Retinal pigment epithelial cell (primary cell): Measurements from ENCODE around the gene TYMP.
A peak's percentile ranks its signal among the peaks of the same experiment; 100 is the strongest.
"Not testable (repeated sequence)": the region's sequence is repeated elsewhere in the genome, so short reads cannot be mapped to it uniquely, and the experiment has no call there.

Experiments used
- DNase-seq: peaks from one replicate; pipeline ENCODE4 v3.0.0-alpha.2; 2010; ENCODE audit warnings: low read depth
- H3K4me3 ChIP-seq: 2 replicates; pipeline ENCODE4 v1.5.1; 2011; ENCODE audit warnings: mild to moderate bottlenecking, low read length, control low read depth, moderate library complexity
- TF ChIP-seq, protein P1 (sequence below): conservative IDR thresholded peaks from 2 replicates; pipeline ENCODE4 v1.5.1; 2011; ENCODE audit warnings: low read depth, low read length, control low read depth, inconsistent platforms

Gene TYMP

DNA sequence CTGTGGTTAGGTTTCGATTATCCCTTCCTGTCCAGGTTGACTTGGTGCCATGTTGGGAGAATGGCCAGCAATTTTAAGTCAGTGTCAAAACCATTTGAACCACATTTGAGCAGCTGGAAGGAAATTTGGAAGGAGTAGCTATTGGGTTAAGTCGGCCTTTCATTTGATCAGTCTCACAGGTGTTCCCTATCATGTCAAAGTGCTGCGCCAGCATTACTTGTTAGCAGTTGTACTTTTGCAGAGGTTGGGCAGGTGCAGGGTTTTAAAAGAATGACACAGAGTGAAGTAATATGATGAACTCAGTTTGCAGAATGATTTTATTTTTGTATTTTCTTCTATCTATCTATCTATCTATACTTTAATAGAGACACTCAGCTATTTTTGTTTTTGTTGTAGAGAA lies 6.4 kb upstream of the TYMP start:
- TF ChIP-seq, protein P1, sequence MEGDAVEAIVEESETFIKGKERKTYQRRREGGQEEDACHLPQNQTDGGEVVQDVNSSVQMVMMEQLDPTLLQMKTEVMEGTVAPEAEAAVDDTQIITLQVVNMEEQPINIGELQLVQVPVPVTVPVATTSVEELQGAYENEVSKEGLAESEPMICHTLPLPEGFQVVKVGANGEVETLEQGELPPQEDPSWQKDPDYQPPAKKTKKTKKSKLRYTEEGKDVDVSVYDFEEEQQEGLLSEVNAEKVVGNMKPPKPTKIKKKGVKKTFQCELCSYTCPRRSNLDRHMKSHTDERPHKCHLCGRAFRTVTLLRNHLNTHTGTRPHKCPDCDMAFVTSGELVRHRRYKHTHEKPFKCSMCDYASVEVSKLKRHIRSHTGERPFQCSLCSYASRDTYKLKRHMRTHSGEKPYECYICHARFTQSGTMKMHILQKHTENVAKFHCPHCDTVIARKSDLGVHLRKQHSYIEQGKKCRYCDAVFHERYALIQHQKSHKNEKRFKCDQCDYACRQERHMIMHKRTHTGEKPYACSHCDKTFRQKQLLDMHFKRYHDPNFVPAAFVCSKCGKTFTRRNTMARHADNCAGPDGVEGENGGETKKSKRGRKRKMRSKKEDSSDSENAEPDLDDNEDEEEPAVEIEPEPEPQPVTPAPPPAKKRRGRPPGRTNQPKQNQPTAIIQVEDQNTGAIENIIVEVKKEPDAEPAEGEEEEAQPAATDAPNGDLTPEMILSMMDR, result no peak
- DNase-seq, result no peak

DNA sequence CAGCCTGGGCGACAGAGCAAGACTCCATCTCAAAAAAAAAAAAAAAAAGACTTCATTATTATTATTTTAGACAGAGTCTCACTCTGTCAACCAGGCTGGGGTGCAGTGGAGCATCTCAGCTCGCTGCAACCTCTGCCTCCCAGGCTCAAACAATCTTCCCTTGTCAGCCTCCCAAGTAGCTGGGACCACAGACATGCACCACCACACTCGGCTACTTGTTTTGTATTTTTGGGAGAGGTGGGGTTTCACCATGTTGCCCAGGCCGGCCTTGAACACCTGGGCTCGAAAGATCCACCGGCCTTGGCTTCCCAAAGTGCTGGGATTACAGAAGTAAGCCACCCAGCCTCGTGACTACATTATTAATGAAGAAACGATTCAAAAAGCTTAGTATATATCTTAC lies 5.3 kb upstream of the TYMP start:
- H3K4me3 ChIP-seq, result no peak overlapping the region

More for the DNA sequence above, 6.4 kb upstream of the TYMP start:
- H3K4me3 ChIP-seq, result no peak overlapping the region

DNA sequence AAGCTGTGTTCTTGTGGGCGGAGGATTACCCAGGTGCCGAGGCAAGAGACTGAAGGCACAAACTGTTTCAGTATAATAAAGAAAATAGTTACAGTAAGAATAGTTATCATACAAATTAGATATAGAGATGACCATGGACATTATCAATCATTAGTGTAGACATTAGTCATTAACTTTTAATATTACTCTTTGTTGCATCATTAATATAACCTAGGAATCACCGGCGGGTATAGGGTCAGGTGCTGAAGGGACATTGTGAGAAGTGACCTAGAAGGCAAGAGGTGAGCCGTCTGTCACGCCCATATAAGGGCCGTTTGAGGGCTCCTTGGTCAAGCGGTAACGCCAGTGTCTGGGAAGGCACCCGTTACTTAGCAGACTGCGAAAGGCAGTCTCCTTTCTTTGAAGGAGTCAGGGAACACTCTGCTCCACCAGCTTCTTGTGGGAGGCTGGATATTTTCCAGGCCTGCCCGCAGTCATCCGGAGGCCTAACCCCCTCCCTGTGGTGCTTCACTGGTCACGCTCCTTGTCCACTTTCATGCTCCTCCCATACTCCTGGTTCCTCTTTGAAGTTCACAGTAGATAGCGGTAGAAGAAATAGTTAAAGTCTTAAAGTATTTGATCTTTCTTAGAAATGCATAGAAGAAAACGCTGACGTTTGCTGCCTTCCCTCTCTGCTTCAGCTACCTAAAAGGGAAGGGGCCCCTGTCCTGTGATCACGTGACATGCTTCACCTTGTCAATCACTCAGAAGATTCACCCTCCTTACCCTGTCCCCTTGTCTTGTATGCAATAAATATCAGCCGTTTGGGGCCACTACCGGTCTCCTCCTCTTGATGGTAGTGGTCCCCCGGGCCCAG lies 4.3 kb upstream of the TYMP start:
- not testable (repeated sequence) for H3K4me3 ChIP-seq, DNase-seq

More for the DNA sequence above, 5.3 kb upstream of the TYMP start:
- TF ChIP-seq, protein P1, result no peak
- DNase-seq, result no peak

DNA sequence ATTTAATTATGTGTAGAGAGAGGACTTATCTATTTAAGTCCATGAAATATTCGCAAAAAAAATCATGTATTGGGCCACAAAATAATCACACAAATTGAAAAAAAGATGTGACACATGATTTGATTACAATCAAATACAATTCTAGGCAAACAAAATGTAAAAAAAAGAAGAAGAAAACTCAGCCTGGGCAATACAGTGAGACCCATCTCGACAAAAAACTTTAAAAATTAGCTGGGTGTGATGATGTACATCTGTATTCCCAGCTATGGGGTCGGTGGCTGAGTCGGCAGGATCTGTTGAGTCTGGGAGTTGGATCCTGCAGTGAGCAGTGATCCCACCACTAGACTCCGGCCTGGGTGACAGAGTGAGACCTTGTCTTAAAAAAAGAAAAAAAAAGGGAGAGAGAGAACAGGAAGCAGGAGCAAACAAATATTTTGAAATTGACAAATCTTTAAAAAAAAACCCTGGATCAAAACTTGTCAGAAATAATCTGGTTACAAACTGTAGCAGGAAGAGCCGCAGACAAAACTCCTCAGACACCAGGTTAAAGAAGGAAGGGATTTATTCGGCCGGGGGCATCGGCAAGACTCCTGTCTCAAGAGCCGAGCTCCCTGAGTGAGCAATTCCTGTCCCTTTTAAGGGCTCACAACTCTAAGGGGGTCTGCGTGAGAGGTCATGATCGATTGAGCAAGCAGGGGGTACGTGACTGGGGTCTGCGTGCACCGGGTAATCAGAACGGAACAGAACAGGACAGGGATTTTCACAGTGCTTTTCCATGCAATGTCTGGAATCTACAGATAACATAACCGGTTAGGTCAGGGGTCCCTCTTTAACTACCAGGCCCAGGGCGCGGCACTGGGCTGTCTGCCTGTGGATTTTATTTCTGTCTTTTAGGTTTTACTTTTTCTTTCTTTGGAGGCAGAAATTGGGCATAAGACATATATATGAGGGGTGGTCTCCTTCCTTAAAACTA lies 3.3 kb upstream of the TYMP start:
- TF ChIP-seq, protein P1, result no peak
- DNase-seq, result no peak
- H3K4me3 ChIP-seq, result no peak overlapping the region

DNA sequence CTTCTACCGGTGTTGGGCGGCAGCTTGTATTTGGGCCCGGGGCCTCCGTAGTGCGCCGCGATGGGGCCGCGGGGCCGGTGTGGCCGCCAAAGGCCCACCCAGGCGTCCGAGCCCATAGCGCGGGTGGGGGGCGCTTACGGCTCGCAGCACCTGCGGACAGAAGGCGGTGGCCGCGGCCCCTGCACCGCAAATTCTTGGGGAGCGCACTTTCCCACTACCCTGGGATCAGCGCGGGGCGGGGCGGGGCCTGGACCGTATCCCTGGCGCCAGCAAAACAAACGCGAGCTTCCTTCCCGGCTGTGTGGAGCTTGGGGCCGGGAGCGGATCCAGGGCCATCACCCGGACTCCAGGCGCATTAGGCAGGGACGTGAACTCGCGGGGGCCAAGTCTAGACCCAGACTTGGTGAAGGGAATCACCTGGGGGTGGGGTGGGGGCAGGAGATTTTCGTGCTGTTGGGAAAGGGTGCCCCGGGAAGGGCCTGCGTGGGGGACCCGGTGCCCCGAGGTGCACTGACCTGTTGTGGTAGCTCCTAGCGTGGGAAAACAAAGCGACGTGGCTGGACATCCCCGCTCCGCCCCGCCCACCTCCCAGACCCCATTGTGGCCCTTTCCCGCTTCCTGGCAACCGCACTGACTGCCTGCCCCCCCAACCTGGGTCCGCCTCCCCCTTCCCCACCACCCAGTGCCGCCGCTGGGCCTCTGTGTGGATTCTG lies 2.3 kb upstream of the TYMP start:
- no peak for DNase-seq
- peak overlapping the region; percentile 22 for H3K4me3 ChIP-seq
- TF ChIP-seq, protein P1, result no peak

DNA sequence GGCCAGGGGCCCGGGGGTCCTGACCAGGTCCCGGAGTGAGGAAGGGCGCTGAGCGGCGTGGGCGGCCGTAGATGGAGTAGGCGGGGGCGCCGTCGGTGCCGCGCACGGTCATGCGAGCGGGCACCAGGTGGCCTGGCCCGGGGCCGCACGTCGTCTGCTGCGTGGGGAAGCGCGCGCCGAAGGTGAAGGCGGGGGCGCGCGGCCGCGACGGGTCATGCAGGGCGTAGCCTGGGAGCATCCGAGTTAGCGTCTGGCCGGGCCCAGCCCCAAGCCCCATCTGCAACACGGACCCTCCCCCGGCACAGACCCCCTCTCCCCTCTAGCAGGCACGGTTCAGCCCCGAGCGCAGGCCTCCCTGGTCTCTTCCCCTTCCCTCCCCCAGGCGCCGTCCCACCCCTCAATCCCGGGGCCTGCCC lies 1.7 kb upstream of the TYMP start:
- no peak for DNase-seq
- H3K4me3 ChIP-seq, result peak overlapping the region; percentile 19
- TF ChIP-seq, protein P1, result no peak

DNA sequence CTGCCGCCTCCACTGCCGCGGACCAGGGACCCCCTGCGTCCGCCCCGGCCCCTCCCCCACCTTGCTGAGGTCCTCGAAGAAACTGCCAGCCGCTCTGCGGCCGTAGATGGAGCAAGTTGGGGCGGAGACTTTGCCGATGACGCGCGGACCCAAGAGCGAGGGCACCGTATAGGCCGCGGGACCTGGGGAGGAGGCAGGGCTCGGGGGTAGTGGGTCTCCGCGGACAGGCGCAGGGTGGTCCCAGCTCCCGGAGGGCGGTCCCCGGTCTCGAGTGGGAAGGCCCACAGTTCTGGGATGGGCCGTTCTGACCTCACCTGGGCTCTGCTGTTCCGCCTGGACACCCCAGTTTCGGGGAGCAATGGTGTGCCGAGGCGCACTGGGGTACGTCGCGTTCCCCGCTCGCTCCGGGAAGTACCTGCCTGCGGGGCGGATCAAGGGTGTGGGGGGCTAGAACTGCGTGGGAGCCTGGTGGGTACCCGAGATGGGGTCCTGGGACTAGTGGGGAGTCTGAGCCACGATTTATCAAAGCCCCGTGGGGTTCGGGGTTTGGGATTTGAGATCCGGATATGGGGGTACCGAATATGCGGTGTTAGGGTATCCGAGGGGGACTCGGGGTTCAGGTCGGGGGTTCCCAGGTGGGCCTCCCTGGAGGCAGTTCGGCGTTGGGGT lies 1.2 kb upstream of the TYMP start:
- DNase-seq, result no peak
- TF ChIP-seq, protein P1, result no peak
- H3K4me3 ChIP-seq, result peak overlapping the region; percentile 9
